Peyer's patch (tissue), 4 donors: ENCODE results near the gene ATP13A2.

Source experiments
- CTCF ChIP-seq, 6 experiments: fragments of 450-650 bp in 4 of 6; fragments of 200-600 bp in 2 of 6; sonication (generic) in 1 of 6; IDR thresholded peaks; one replicate each; pipeline ENCODE4 v1.5.1; 2017 to 2019; ENCODE audit warnings: antibody characterized with exemption in 6 of 6, mild to moderate bottlenecking in 3 of 6, moderate library complexity in 1 of 6
- POLR2A ChIP-seq, 2 donors: fragments of 450-650 bp; IDR thresholded peaks; one replicate each; pipeline ENCODE4 v1.5.1; 2017; ENCODE audit warnings: antibody characterized with exemption in 2 of 2, mild to moderate bottlenecking in 2 of 2, moderate library complexity in 2 of 2

- no peak for TF ChIP-seq CTCF (IDR thresholded peaks at IDR 0.05)
- TF ChIP-seq POLR2A (IDR thresholded peaks at IDR 0.05), result no peak
Observed at GRCh38 chr1:16968372-16968771, 43.4 kb downstream of the ATP13A2 start.
